Measurements from ENCODE around the gene CTNNBL1. TPM values are rescaled to one million over a fixed set of nuclear protein-coding genes. Genes with fewer than 3 reads are reported as not detected.

The CTNNBL1 gene
- total RNA-seq, 6 experiments from 2014 or later: 16.3 to 41.8 (median 28.8) TPM

GRCh38 chr20:37845241-37845681 lies 151.4 kb downstream of the CTNNBL1 start:
- Histone ChIP-seq H3K27me3 (no peaks in the 10 kb centered on the region), H3K4me3 (no peak overlapping the region), H3K27ac (no peak overlapping the region), H3K9me3 (no peaks in the 10 kb centered on the region), H3K4me1 (no peaks in the 10 kb centered on the region), H3K36me3 (peaks cover 0 to 23% (median 0%) of the 10 kb centered on the region in 4 donors)
- peak; percentile 33 to 64 (median 54) for ATAC-seq
- TF ChIP-seq POLR2A (IDR thresholded peaks at IDR 0.05) (no peak), CTCF (IDR thresholded peaks at IDR 0.05) (no peak)
- intact Hi-C loops (cut with DNase I): no loop called here
- 51% methylated on average over 7 of the region's 10 CpGs for WGBS (ENCODE audit: insufficient coverage, low coverage, low lambda C conversion rate, missing lambda C conversion rate)
- DNase-seq: peak in 1 of 3 donors; percentile 25

- Histone ChIP-seq H3K9me3 (no peaks in the 10 kb centered on the region), H3K27ac (no peak overlapping the region), H3K27me3 (no peaks in the 10 kb centered on the region), H3K4me3 (no peak overlapping the region), H3K4me1 (no peaks in the 10 kb centered on the region), H3K36me3 (peaks cover 0 to 26% (median 0%) of the 10 kb centered on the region in 4 donors)
- intact Hi-C loops (cut with DNase I): no loop called here
- ATAC-seq (no peak), DNase-seq (no peak)
- TF ChIP-seq POLR2A (IDR thresholded peaks at IDR 0.05) (no peak), CTCF (IDR thresholded peaks at IDR 0.05) (no peak)
- WGBS (ENCODE audit: insufficient coverage, low coverage, low lambda C conversion rate, missing lambda C conversion rate): 92% methylated on average over 5 of the region's 5 CpGs
Measured at GRCh38 chr20:37845878-37846277, 152.0 kb downstream of the CTNNBL1 start.

- no peak for TF ChIP-seq POLR2A (IDR thresholded peaks at IDR 0.05)
- TF ChIP-seq CTCF (IDR thresholded peaks at IDR 0.05): no peak
- Histone ChIP-seq H3K9me3 (no peaks in the 10 kb centered on the region), H3K4me1 (no peaks in the 10 kb centered on the region), H3K36me3 (peaks cover 0 to 29% (median 0%) of the 10 kb centered on the region in 4 donors), H3K27me3 (no peaks in the 10 kb centered on the region), H3K27ac (no peak overlapping the region), H3K4me3 (no peak overlapping the region)
- intact Hi-C loops (cut with DNase I): no loop called here
- no peak for DNase-seq
- 92% methylated on average over 4 of the region's 4 CpGs for WGBS (ENCODE audit: insufficient coverage, low coverage, low lambda C conversion rate, missing lambda C conversion rate)
- no peak for ATAC-seq
Measured at GRCh38 chr20:37846573-37846972, 152.7 kb downstream of the CTNNBL1 start.

GRCh38 chr20:37848706-37849105 lies 154.9 kb downstream of the CTNNBL1 start:
- H3K4me3 ChIP-seq: no peak overlapping the region
- no peaks in the 10 kb centered on the region for H3K9me3 ChIP-seq
- no peaks in the 10 kb centered on the region for H3K27me3 ChIP-seq
- WGBS (ENCODE audit: insufficient coverage, low coverage, low lambda C conversion rate, missing lambda C conversion rate): 80% methylated on average over 1 of the region's 5 CpGs
- H3K36me3 ChIP-seq: peaks cover 0 to 34% (median 0%) of the 10 kb centered on the region in 4 donors
- DNase-seq (no peak), ATAC-seq (no peak)
- intact Hi-C loops (cut with DNase I): no loop called here
- TF ChIP-seq POLR2A (IDR thresholded peaks at IDR 0.05) (no peak), CTCF (IDR thresholded peaks at IDR 0.05) (no peak)
- no peak overlapping the region for H3K27ac ChIP-seq
- H3K4me1 ChIP-seq: no peaks in the 10 kb centered on the region

GRCh38 chr20:37849156-37849555 lies 155.3 kb downstream of the CTNNBL1 start:
- H3K27me3 ChIP-seq: no peaks in the 10 kb centered on the region
- WGBS (ENCODE audit: insufficient coverage, low coverage, low lambda C conversion rate, missing lambda C conversion rate): 96% methylated on average over 8 of the region's 9 CpGs
- no peak overlapping the region for H3K4me3 ChIP-seq
- H3K27ac ChIP-seq: no peak overlapping the region
- TF ChIP-seq CTCF (IDR thresholded peaks at IDR 0.05): no peak
- TF ChIP-seq POLR2A (IDR thresholded peaks at IDR 0.05): no peak
- intact Hi-C loops (cut with DNase I): no loop called here
- no peak for ATAC-seq
- H3K4me1 ChIP-seq: no peaks in the 10 kb centered on the region
- no peaks in the 10 kb centered on the region for H3K9me3 ChIP-seq
- H3K36me3 ChIP-seq: peaks cover 0 to 39% (median 0%) of the 10 kb centered on the region in 4 donors
- no peak for DNase-seq
